Renal cortex interstitium (tissue), 11 donors: ENCODE data around the gene HOXA9. TPM values are rescaled to one million over a fixed set of nuclear protein-coding genes. Genes with fewer than 3 reads are reported as not detected.

Source experiments
- DNase-seq, 11 donors: peaks; one replicate each; pipeline ENCODE4 v3.0.0-alpha.2; 2013; ENCODE audit warnings: low read depth in 9 of 11, low spot score in 4 of 11; ENCODE audit errors: extremely low read depth in 1 of 11
- polyA plus RNA-seq, 3 donors: library from polyadenylated mRNA; unstranded; fragments of 120-200 nt; gene quantifications; one replicate each; pipeline ENCODE4 v1.2.1, GENCODE V29; 2013; ENCODE audit not compliant: insufficient read length in 3 of 3

Gene HOXA9
- polyA plus RNA-seq, 3 donors = 107 to 119 (median 118) TPM

- peak in 1 of 11 donors; percentile 79 for DNase-seq
Measured at GRCh38 chr7:27113991-27114769, 51.2 kb downstream of the HOXA9 start.

- peak in 7 of 11 donors; percentile 86 to 95 (median 91) for DNase-seq
Measured at GRCh38 chr7:27112955-27113949, 52.1 kb downstream of the HOXA9 start.

Other genes with a start within 250 kb of the HOXA9 start
- gene HOXA1, start 69.5 kb downstream of the HOXA9 start, polyA plus RNA-seq = 1 to 10 TPM; 2.5 to 3.4 (median 2.7) TPM
- 10 to 100 TPM; 10.8 to 11.1 (median 10.8) TPM for gene HOXA2, start 62.9 kb downstream of the HOXA9 start, polyA plus RNA-seq
- 10 to 100 TPM; 20.1 to 31.6 (median 23.8) TPM for gene HOXA4, start 34.8 kb downstream of the HOXA9 start, polyA plus RNA-seq
- gene HOXA5, start 21.9 kb downstream of the HOXA9 start, polyA plus RNA-seq = 10 to 100 TPM; 70.3 to 89.0 (median 71.1) TPM
- 10 to 100 TPM; 24.6 to 48.9 (median 36.8) TPM for gene HOXA6, start 17.8 kb downstream of the HOXA9 start, polyA plus RNA-seq
- 10 to 100 TPM; 42.4 to 62.7 (median 42.7) TPM for gene HOXA3, start 13.0 kb downstream of the HOXA9 start, polyA plus RNA-seq
- gene HOXA7, start 8.9 kb downstream of the HOXA9 start, polyA plus RNA-seq = 10 to 100 TPM; 24.3 to 31.7 (median 31.4) TPM
- 100 to 1,000 TPM; 140 to 148 (median 145) TPM for gene HOXA10, start 8.8 kb upstream of the HOXA9 start, polyA plus RNA-seq
- gene HOXA11, start 19.7 kb upstream of the HOXA9 start, polyA plus RNA-seq = 10 to 100 TPM; 35.9 to 44.0 (median 37.0) TPM
- under 1 TPM in 1 of 3 donors, not detected in 2; 0.01 TPM for gene HOXA13, start 34.6 kb upstream of the HOXA9 start, polyA plus RNA-seq
- under 1 TPM in 2 of 3 donors, not detected in 1; 0.09 to 0.11 TPM for gene EVX1, start 77.3 kb upstream of the HOXA9 start, polyA plus RNA-seq